Brain microvascular endothelial cell (primary cell): ENCODE measurements around the gene EML4.
A peak's percentile ranks its signal among the peaks of the same experiment; 100 is the strongest.

Source experiments
- DNase-seq: peaks from one replicate; pipeline ENCODE4 v3.0.0-alpha.2; 2020
- H3K27ac ChIP-seq: fragments of 250-450 bp; sonication (Bioruptor Pico); 2 replicates; pipeline ENCODE4 v1.5.1; 2020; ENCODE audit warnings: mild to moderate bottlenecking, moderate library complexity
- H3K27me3 ChIP-seq: fragments of 250-450 bp; sonication (Bioruptor Pico); replicated peaks from 2 replicates; pipeline ENCODE4 v1.5.1; 2020; ENCODE audit warnings: mild to moderate bottlenecking
- H3K36me3 ChIP-seq: fragments of 250-450 bp; sonication (Bioruptor Pico); replicated peaks from 2 replicates; pipeline ENCODE4 v1.5.1; 2020; ENCODE audit warnings: mild to moderate bottlenecking
- H3K4me3 ChIP-seq: 2 replicates; pipeline ENCODE4 v1.5.1; 2011; ENCODE audit warnings: low read depth, mild to moderate bottlenecking, control low read depth, low read length, moderate library complexity
- CTCF ChIP-seq: IDR thresholded peaks from 2 replicates; pipeline ENCODE4 v1.5.1; 2011; ENCODE audit warnings: low read depth, mild to moderate bottlenecking, moderate library complexity, low read length, control low read depth, inconsistent platforms; ENCODE audit errors: missing control alignments
- in situ Hi-C: cut with HindIII; loops from 2 replicates; pipeline ENCODE4 v1.10.0; 2017; ENCODE audit warnings: low sequenced_read_pairs, low pct_ligation_motif_present

The EML4 gene

GRCh38 chr2:42312106-42312505 is 143.0 kb downstream of the EML4 start:
- no peaks in the 10 kb centered on the region for H3K27me3 ChIP-seq
- no peak overlapping the region for H3K27ac ChIP-seq
- peaks cover 3% of the 10 kb centered on the region for H3K36me3 ChIP-seq
- in situ Hi-C loops, result loop anchor here (25.0 kb wide), 1 partner anchor 200 kb away; no protein-coding TSS in a partner anchor
- H3K4me3 ChIP-seq, result no peak overlapping the region
- TF ChIP-seq CTCF, result no peak
- DNase-seq, result no peak

- peak; percentile 84 for DNase-seq
- no peak overlapping the region for H3K4me3 ChIP-seq
- H3K36me3 ChIP-seq, result peaks cover 6% of the 10 kb centered on the region
- in situ Hi-C loops, result loop anchor here (25.0 kb wide), 1 partner anchor 203 kb away; no protein-coding TSS in a partner anchor
- H3K27ac ChIP-seq, result peak overlapping the region; percentile 88
- TF ChIP-seq CTCF, result no peak
- H3K27me3 ChIP-seq, result no peaks in the 10 kb centered on the region
Measured at GRCh38 chr2:42314892-42315468, 145.8 kb downstream of the EML4 start.

- TF ChIP-seq CTCF, result no peak
- H3K4me3 ChIP-seq, result no peak overlapping the region
- H3K27ac ChIP-seq, result peak overlapping the region; percentile 88
- DNase-seq, result no peak
- no peaks in the 10 kb centered on the region for H3K27me3 ChIP-seq
- peaks cover 6% of the 10 kb centered on the region for H3K36me3 ChIP-seq
- in situ Hi-C loops, result loop anchor here (25.0 kb wide), 1 partner anchor 204 kb away; no protein-coding TSS in a partner anchor
Measured at GRCh38 chr2:42315844-42316470, 146.8 kb downstream of the EML4 start.

GRCh38 chr2:42316910-42317309 is 147.8 kb downstream of the EML4 start:
- peaks cover 6% of the 10 kb centered on the region for H3K36me3 ChIP-seq
- no peak overlapping the region for H3K4me3 ChIP-seq
- no peak for TF ChIP-seq CTCF
- no peak overlapping the region for H3K27ac ChIP-seq
- no peaks in the 10 kb centered on the region for H3K27me3 ChIP-seq
- in situ Hi-C loops, result loop anchor here (25.0 kb wide), 1 partner anchor 205 kb away; no protein-coding TSS in a partner anchor
- DNase-seq, result no peak

- no peaks in the 10 kb centered on the region for H3K27me3 ChIP-seq
- in situ Hi-C loops, result loop anchor here (25.0 kb wide), 1 partner anchor 205 kb away; no protein-coding TSS in a partner anchor
- no peak for TF ChIP-seq CTCF
- peaks cover 6% of the 10 kb centered on the region for H3K36me3 ChIP-seq
- no peak overlapping the region for H3K27ac ChIP-seq
- DNase-seq, result no peak
- no peak overlapping the region for H3K4me3 ChIP-seq
Measured at GRCh38 chr2:42317486-42317885, 148.3 kb downstream of the EML4 start.

GRCh38 chr2:42317945-42318344 is 148.8 kb downstream of the EML4 start:
- TF ChIP-seq CTCF, result no peak
- no peak for DNase-seq
- Histone ChIP-seq H3K27me3 (no peaks in the 10 kb centered on the region), H3K36me3 (peaks cover 6% of the 10 kb centered on the region), H3K4me3 (no peak overlapping the region), H3K27ac (no peak overlapping the region)
- in situ Hi-C loops, result loop anchor here (25.0 kb wide), 1 partner anchor 206 kb away; no protein-coding TSS in a partner anchor
